Gastrocnemius medialis (tissue), 4 donors: Measurements from ENCODE around the gene PEA15.

ENCODE experiments used
- CTCF ChIP-seq, 5 experiments: fragments of 450-650 bp in 3 of 5; fragments of 200-600 bp in 2 of 5; sonication (generic) in 2 of 5; IDR thresholded peaks in 4 of 5; conservative IDR thresholded peaks in 1 of 5; 1 replicate in 4 of 5; 2 replicates in 1 of 5; pipeline ENCODE4 v1.5.1; 2016 to 2019; ENCODE audit warnings: antibody characterized with exemption in 5 of 5, mild to moderate bottlenecking in 3 of 5, moderate library complexity in 3 of 5
- POLR2A ChIP-seq, 2 donors: fragments of 450-650 bp; IDR thresholded peaks; one replicate each; pipeline ENCODE4 v1.6.1; 2017; ENCODE audit warnings: antibody characterized with exemption in 2 of 2, mild to moderate bottlenecking in 2 of 2, moderate library complexity in 2 of 2

- no peak for TF ChIP-seq CTCF (IDR thresholded peaks at IDR 0.05 in 4 of 5, conservative IDR thresholded peaks at IDR 0.05 in 1 of 5)
- no peak for TF ChIP-seq POLR2A (IDR thresholded peaks at IDR 0.05)
Measured at GRCh38 chr1:160186246-160186645, 18.9 kb upstream of the PEA15 start.
